ENCODE results near the gene GUCD1.

Gene GUCD1

GRCh38 chr22:24583221-24584165 lies 28.6 kb upstream of the GUCD1 start:
- TF ChIP-seq CTCF (IDR thresholded peaks at IDR 0.05; ENCODE audit: insufficient read depth, low read length, missing control alignments), result no peak
- CTCF ChIA-PET, result no interaction called here
- no peak for DNase-seq (ENCODE audit: low read depth, low spot score)
- POLR2A ChIA-PET, result no interaction called here
- no peak overlapping the region for H3K4me3 ChIP-seq (ENCODE audit: low read depth, low read length)

- no peak for TF ChIP-seq CTCF (IDR thresholded peaks at IDR 0.05; ENCODE audit: insufficient read depth, low read length, missing control alignments)
- ChIA-PET CTCF (no interaction called here), POLR2A (no interaction called here)
- no peak overlapping the region for H3K4me3 ChIP-seq (ENCODE audit: low read depth, low read length)
- DNase-seq (ENCODE audit: low read depth, low spot score), result no peak
Measured at GRCh38 chr22:24582056-24582814, 27.3 kb upstream of the GUCD1 start.

- peak; percentile 77 for DNase-seq (ENCODE audit: low read depth, low spot score)
- no peak for TF ChIP-seq CTCF (IDR thresholded peaks at IDR 0.05; ENCODE audit: insufficient read depth, low read length, missing control alignments)
- ChIA-PET CTCF (interaction anchor here (1.0 kb wide), 1 partner anchor 11 kb away, joined by 3 read pairs; no protein-coding TSS in a partner anchor), POLR2A (interaction anchor here (0.7 kb wide), 1 partner anchor 13 kb away, joined by 3 read pairs; no protein-coding TSS in a partner anchor)
- H3K4me3 ChIP-seq (ENCODE audit: low read depth, low read length), result no peak overlapping the region
Measured at GRCh38 chr22:24580276-24580675, 25.3 kb upstream of the GUCD1 start.

GRCh38 chr22:24579258-24579601 lies 24.3 kb upstream of the GUCD1 start:
- ChIA-PET POLR2A (no interaction called here), CTCF (interaction anchor here (0.6 kb wide), 1 partner anchor 56 kb away, joined by 3 read pairs; no protein-coding TSS in a partner anchor)
- H3K4me3 ChIP-seq (ENCODE audit: low read depth, low read length), result no peak overlapping the region
- DNase-seq (ENCODE audit: low read depth, low spot score), result no peak
- no peak for TF ChIP-seq CTCF (IDR thresholded peaks at IDR 0.05; ENCODE audit: insufficient read depth, low read length, missing control alignments)

GRCh38 chr22:24578355-24579257 lies 23.7 kb upstream of the GUCD1 start:
- CTCF ChIA-PET, result no interaction called here
- no peak for TF ChIP-seq CTCF (IDR thresholded peaks at IDR 0.05; ENCODE audit: insufficient read depth, low read length, missing control alignments)
- DNase-seq (ENCODE audit: low read depth, low spot score), result no peak
- POLR2A ChIA-PET, result no interaction called here
- no peak overlapping the region for H3K4me3 ChIP-seq (ENCODE audit: low read depth, low read length)
